SK-N-MC (cell line): ENCODE data around the gene AGMO.

ENCODE experiments used
- FOXP2 ChIP-seq: optimal IDR thresholded peaks from 2 replicates; pipeline ENCODE3; 2011; ENCODE audit warnings: mild to moderate bottlenecking, moderate library complexity; ENCODE audit not compliant: insufficient read depth; ENCODE audit errors: extremely low read length, control extremely low read depth
- POLR2AphosphoS5 ChIP-seq: IDR thresholded peaks from 2 replicates; pipeline ENCODE4 v1.6.1; 2012; ENCODE audit warnings: mild to moderate bottlenecking, low read depth, low read length, borderline replicate concordance

GRCh38 chr7:15332956-15333355 lies 228.9 kb downstream of the AGMO start:
- no peak for TF ChIP-seq POLR2AphosphoS5
- no peak for TF ChIP-seq FOXP2
